SK-N-SH treated with all-trans-retinoic acid at 6 μM for 48 hours (cell line): ENCODE data around the gene ZC3H15.

Source experiments
- ATAC-seq: fragments of 200-7000 bp; cut with Tn5 transposase; 3 replicates; pipeline ENCODE4 v1.9.1; 2020; ENCODE audit warnings: mild to moderate bottlenecking, moderate library complexity
- ARNTL ChIP-seq: fragments of 450-650 bp; formaldehyde crosslinking; IDR thresholded peaks from 2 replicates; pipeline ENCODE4 v1.5.0; 2020; ENCODE audit warnings: low read depth, mild to moderate bottlenecking, moderate library complexity, borderline replicate concordance
- BACH2 ChIP-seq: fragments of 250-450 bp; sonication (Bioruptor Pico); IDR thresholded peaks from 2 replicates; pipeline ENCODE4 v1.9.0; 2021; ENCODE audit warnings: mild to moderate bottlenecking, borderline replicate concordance
- CSDC2 ChIP-seq: fragments of 250-450 bp; sonication (Bioruptor Pico); IDR thresholded peaks from 2 replicates; pipeline ENCODE4 v1.5.0; 2020; ENCODE audit warnings: mild to moderate bottlenecking, moderate library complexity
- ESRRG ChIP-seq: fragments of 250-450 bp; sonication (Bioruptor Pico); IDR thresholded peaks from 2 replicates; pipeline ENCODE4 v1.6.1; 2021; ENCODE audit warnings: mild to moderate bottlenecking
- GLIS3 ChIP-seq: fragments of 250-450 bp; sonication (Bioruptor Pico); IDR thresholded peaks from 2 replicates; pipeline ENCODE4 v1.5.0; 2020; ENCODE audit warnings: mild to moderate bottlenecking, moderate library complexity
- ISL1 ChIP-seq: fragments of 250-450 bp; sonication (Bioruptor Pico); IDR thresholded peaks from 2 replicates; pipeline ENCODE4 v2.1.2; 2022; ENCODE audit warnings: mild to moderate bottlenecking, moderate library complexity
- OSR1 ChIP-seq: fragments of 250-450 bp; sonication (Bioruptor Pico); IDR thresholded peaks from 2 replicates; pipeline ENCODE4 v1.8.0; 2022; ENCODE audit warnings: moderate library complexity, mild to moderate bottlenecking, inconsistent platforms
- POU6F1 ChIP-seq: fragments of 250-450 bp; sonication (Bioruptor Pico); IDR thresholded peaks from 2 replicates; pipeline ENCODE4 v1.8.0; 2021; ENCODE audit warnings: low read depth, mild to moderate bottlenecking, moderate library complexity, borderline replicate concordance
- PPARA ChIP-seq: fragments of 250-450 bp; sonication (Bioruptor Pico); IDR thresholded peaks from 2 replicates; pipeline ENCODE4 v1.5.0; 2020; ENCODE audit warnings: mild to moderate bottlenecking, borderline replicate concordance
- RARB ChIP-seq: fragments of 250-450 bp; sonication (Bioruptor Pico); IDR thresholded peaks from 2 replicates; pipeline ENCODE4 v1.8.0; 2021; ENCODE audit warnings: mild to moderate bottlenecking, moderate library complexity
- TCF4 ChIP-seq: fragments of 250-450 bp; sonication (Bioruptor Pico); IDR thresholded peaks from 2 replicates; pipeline ENCODE4 v1.8.0; 2021; ENCODE audit warnings: mild to moderate bottlenecking, moderate library complexity, borderline replicate concordance
- TOX ChIP-seq: fragments of 250-450 bp; sonication (Bioruptor Pico); IDR thresholded peaks from 2 replicates; pipeline ENCODE4 v1.8.0; 2021; ENCODE audit warnings: mild to moderate bottlenecking, moderate library complexity, borderline replicate concordance
- ZC3H10 ChIP-seq: fragments of 250-450 bp; sonication (Bioruptor Pico); IDR thresholded peaks from 2 replicates; pipeline ENCODE4 v1.5.1; 2021; ENCODE audit warnings: mild to moderate bottlenecking, moderate library complexity
- ZFP3 ChIP-seq: fragments of 250-450 bp; sonication (Bioruptor Pico); IDR thresholded peaks from 2 replicates; pipeline ENCODE4 v1.5.0; 2020; ENCODE audit warnings: mild to moderate bottlenecking, moderate library complexity
- ZFP30 ChIP-seq: fragments of 450-650 bp; formaldehyde crosslinking; IDR thresholded peaks from 2 replicates; pipeline ENCODE4 v1.5.0; 2022; ENCODE audit warnings: mild to moderate bottlenecking, moderate library complexity
- ZNF565 ChIP-seq: fragments of 450-650 bp; formaldehyde crosslinking; conservative IDR thresholded peaks from 2 replicates; pipeline ENCODE4 v1.5.0; 2020; ENCODE audit warnings: low read depth, mild to moderate bottlenecking, moderate library complexity
- ZNF70 ChIP-seq: fragments of 450-650 bp; formaldehyde crosslinking; IDR thresholded peaks from 2 replicates; pipeline ENCODE4 v1.5.0; 2020; ENCODE audit warnings: mild to moderate bottlenecking, moderate library complexity
- ZNF8 ChIP-seq: fragments of 450-650 bp; formaldehyde crosslinking; IDR thresholded peaks from 2 replicates; pipeline ENCODE4 v1.5.0; 2020; ENCODE audit warnings: mild to moderate bottlenecking, moderate library complexity
- TF ChIP-seq, protein P1 (sequence below): fragments of 250-450 bp; sonication (Bioruptor Pico); IDR thresholded peaks from 2 replicates; pipeline ENCODE4 v1.5.0; 2020; ENCODE audit warnings: mild to moderate bottlenecking, moderate library complexity
- TF ChIP-seq, protein P2 (sequence below): fragments of 250-450 bp; sonication (Bioruptor Pico); IDR thresholded peaks from 2 replicates; pipeline ENCODE4 v1.8.0; 2020; ENCODE audit warnings: mild to moderate bottlenecking, moderate library complexity, borderline replicate concordance
- TF ChIP-seq, protein P3 (sequence below): fragments of 250-450 bp; sonication (Bioruptor Pico); IDR thresholded peaks from 2 replicates; pipeline ENCODE4 v1.5.1; 2020; ENCODE audit warnings: low read depth, mild to moderate bottlenecking, moderate library complexity

ZC3H15 gene

GRCh38 chr2:186551323-186552050 is 65.4 kb downstream of the ZC3H15 start:
- no peak for ATAC-seq
- TF ChIP-seq ZNF565 (CRISPR knock-in tag) (no peak), ZC3H10 (no peak), TCF4 (no peak), POU6F1 (no peak), ISL1 (CRISPR knock-in tag) (no peak), CSDC2 (no peak), ZFP30 (no peak), ZNF8 (CRISPR knock-in tag) (no peak), TOX (CRISPR knock-in tag) (no peak)
- TF ChIP-seq, protein P1, sequence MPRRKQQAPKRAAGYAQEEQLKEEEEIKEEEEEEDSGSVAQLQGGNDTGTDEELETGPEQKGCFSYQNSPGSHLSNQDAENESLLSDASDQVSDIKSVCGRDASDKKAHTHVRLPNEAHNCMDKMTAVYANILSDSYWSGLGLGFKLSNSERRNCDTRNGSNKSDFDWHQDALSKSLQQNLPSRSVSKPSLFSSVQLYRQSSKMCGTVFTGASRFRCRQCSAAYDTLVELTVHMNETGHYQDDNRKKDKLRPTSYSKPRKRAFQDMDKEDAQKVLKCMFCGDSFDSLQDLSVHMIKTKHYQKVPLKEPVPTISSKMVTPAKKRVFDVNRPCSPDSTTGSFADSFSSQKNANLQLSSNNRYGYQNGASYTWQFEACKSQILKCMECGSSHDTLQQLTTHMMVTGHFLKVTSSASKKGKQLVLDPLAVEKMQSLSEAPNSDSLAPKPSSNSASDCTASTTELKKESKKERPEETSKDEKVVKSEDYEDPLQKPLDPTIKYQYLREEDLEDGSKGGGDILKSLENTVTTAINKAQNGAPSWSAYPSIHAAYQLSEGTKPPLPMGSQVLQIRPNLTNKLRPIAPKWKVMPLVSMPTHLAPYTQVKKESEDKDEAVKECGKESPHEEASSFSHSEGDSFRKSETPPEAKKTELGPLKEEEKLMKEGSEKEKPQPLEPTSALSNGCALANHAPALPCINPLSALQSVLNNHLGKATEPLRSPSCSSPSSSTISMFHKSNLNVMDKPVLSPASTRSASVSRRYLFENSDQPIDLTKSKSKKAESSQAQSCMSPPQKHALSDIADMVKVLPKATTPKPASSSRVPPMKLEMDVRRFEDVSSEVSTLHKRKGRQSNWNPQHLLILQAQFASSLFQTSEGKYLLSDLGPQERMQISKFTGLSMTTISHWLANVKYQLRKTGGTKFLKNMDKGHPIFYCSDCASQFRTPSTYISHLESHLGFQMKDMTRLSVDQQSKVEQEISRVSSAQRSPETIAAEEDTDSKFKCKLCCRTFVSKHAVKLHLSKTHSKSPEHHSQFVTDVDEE = no peak
- TF ChIP-seq, protein P2, sequence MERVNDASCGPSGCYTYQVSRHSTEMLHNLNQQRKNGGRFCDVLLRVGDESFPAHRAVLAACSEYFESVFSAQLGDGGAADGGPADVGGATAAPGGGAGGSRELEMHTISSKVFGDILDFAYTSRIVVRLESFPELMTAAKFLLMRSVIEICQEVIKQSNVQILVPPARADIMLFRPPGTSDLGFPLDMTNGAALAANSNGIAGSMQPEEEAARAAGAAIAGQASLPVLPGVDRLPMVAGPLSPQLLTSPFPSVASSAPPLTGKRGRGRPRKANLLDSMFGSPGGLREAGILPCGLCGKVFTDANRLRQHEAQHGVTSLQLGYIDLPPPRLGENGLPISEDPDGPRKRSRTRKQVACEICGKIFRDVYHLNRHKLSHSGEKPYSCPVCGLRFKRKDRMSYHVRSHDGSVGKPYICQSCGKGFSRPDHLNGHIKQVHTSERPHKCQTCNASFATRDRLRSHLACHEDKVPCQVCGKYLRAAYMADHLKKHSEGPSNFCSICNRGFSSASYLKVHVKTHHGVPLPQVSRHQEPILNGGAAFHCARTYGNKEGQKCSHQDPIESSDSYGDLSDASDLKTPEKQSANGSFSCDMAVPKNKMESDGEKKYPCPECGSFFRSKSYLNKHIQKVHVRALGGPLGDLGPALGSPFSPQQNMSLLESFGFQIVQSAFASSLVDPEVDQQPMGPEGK (CRISPR knock-in tag) = no peak
- TF ChIP-seq, protein P3, sequence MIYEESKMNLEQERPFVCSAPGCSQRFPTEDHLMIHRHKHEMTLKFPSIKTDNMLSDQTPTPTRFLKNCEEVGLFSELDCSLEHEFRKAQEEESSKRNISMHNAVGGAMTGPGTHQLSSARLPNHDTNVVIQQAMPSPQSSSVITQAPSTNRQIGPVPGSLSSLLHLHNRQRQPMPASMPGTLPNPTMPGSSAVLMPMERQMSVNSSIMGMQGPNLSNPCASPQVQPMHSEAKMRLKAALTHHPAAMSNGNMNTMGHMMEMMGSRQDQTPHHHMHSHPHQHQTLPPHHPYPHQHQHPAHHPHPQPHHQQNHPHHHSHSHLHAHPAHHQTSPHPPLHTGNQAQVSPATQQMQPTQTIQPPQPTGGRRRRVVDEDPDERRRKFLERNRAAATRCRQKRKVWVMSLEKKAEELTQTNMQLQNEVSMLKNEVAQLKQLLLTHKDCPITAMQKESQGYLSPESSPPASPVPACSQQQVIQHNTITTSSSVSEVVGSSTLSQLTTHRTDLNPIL (CRISPR knock-in tag) = no peak
- TF ChIP-seq, all 23 proteins: peak for 0

DNA sequence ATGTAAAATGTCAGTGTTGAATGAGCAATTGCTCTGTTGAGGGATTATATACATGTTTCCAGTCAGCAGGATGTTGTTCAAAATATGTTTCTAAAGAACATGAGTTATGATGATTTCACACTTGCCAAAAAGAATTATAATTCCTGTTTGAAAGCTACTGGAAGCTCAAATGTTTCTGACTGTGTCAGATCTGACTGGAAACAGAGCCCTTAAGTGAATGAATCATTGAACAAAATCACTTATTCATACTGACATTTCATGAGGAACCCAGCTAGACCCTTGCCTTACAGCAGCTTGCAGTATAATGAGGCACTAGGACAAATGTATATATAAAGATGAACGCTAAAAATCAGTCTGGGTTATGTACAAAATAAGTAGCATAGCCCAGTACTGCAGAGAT is 68.4 kb downstream of the ZC3H15 start:
- TF ChIP-seq TCF4 = no peak
- 0 out of 2 replicates have a peak, but pooled peaks have one; percentile 72 for TF ChIP-seq ZC3H10
- peak; percentile 91 for TF ChIP-seq ISL1 (CRISPR knock-in tag)
- no peak for TF ChIP-seq ESRRG
- TF ChIP-seq CSDC2 = no peak
- no peak for TF ChIP-seq ZNF8 (CRISPR knock-in tag)
- no peak for TF ChIP-seq ZFP3 (CRISPR knock-in tag)
- TF ChIP-seq OSR1 (CRISPR knock-in tag) = no peak
- no peak for TF ChIP-seq RARB
- TF ChIP-seq, protein P1 = no peak
- no peak for TF ChIP-seq PPARA (CRISPR knock-in tag)
- peak; percentile 41; the same call in 1 of the 2 replicates for TF ChIP-seq TOX (CRISPR knock-in tag)
- ATAC-seq = peak; percentile 52

DNA sequence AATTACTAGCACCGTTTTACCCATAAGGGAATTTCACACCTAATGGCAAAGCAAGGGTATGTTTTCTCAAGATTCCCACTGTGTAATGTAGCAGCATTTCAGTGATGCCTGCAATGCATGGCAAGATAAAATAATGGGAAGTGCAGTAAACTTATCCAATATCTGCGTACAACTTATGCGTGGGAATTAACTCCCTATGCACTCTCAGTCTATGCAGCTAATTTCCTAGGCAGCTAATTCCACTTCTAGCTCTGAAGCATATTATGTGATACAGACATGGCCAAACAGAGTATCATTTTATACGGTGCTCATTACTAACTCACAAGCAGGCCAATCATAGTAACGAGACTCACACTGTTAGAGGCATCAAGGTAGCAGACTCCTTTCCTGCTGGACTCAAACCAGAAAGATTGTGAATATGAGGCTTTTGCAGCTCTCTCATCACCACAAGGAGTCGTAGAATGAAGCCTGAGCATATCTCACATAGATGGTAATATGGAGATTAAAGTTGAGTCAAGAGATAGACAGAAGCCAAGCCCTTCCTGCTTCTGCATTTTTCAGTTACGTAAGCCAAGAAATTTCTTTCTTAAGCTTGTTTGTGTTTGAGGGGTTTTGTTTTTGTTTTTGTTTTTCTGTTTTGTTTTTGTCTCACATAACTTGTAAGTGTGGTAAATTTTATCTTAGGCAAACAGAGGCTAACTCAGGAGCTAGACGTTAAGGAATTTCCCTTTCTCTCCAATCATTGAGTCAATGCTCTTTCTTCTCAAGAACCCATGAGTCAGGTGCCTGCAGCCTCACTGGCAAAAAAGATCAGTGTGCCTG is 69.0 kb downstream of the ZC3H15 start:
- peak; percentile 68 for ATAC-seq
- no peak for TF ChIP-seq ZNF8 (CRISPR knock-in tag)
- no peak for TF ChIP-seq ZNF70
- no peak for TF ChIP-seq BACH2 (CRISPR knock-in tag)
- no peak for TF ChIP-seq OSR1 (CRISPR knock-in tag)
- no peak for TF ChIP-seq ZC3H10
- TF ChIP-seq ZNF565 (CRISPR knock-in tag) = no peak
- no peak for TF ChIP-seq ESRRG
- TF ChIP-seq TCF4 = no peak
- TF ChIP-seq GLIS3 (CRISPR knock-in tag) = no peak
- TF ChIP-seq ISL1 (CRISPR knock-in tag) = no peak
- TF ChIP-seq ZFP30 = no peak
- TF ChIP-seq TOX (CRISPR knock-in tag) = no peak
- TF ChIP-seq, protein P1 = no peak
- no peak for TF ChIP-seq CSDC2
- TF ChIP-seq ARNTL (CRISPR knock-in tag) = no peak
